HG02642 (cell line): ENCODE data around the gene ATP10D.

ENCODE experiments used
- ATAC-seq: cut with Tn5 transposase; IDR thresholded peaks from one replicate; pipeline ENCODE4 v1.9.1; 2021; ENCODE audit warnings: mild to moderate bottlenecking; ENCODE audit not compliant: unreplicated experiment, poor library complexity

ATP10D gene

DNA sequence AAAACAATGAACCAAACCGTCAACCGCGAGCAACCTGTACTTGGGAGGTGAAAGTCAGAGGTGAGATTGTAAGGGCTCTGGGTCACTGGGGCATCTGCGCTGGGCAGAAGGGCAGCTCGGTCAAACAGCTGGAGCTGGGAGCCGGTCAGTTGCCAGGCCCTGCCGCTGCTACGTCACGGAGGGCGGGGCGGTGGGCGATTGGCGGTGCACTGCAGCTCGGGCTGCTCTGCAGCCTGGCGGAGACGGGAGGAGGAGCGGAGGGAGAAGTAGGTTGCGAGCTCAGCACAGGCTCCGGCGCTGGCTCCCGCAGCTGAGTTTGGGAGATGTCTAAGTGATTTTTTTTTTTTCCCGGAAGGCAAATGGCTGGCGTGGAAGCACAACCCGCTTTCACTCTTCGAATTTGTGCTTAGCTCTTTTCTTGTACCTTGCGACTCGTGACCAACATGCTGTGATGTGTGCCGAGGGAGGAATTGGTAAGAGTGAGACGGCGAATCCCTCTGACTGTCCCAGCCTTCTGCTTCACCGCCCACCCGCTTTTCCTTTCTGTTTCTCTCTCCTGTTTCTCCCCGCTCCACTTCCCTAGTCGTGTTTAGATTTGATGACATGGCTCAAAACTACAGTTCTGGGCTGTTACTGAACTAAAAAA, at the start of gene ATP10D:
TSS of gene ATP10D (plus strand) at position 229 of the 646 bp plus-strand sequence. CDS start 27,266 bp downstream, outside the sequence.
- peak; percentile 97 for ATAC-seq

DNA sequence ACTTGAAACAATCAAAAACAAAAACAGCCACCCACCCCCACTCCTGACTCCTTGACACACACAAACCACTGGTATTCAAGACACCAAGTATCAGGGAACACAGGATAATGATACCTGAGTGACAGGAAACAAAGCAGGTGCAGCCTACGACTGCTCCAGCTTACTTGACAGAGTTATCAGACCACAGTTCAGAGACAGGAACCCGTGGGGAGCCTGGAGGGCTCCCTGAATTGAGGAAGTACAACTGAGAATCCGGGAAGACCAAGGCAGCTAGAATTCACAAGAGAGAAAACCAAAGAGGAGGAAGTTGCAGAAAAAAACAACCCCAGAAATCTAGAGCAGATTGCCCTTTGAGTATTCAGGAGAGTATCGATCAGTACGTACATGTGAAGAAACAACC, 42.1 kb upstream of the ATP10D start:
- peak; percentile 87 for ATAC-seq

DNA sequence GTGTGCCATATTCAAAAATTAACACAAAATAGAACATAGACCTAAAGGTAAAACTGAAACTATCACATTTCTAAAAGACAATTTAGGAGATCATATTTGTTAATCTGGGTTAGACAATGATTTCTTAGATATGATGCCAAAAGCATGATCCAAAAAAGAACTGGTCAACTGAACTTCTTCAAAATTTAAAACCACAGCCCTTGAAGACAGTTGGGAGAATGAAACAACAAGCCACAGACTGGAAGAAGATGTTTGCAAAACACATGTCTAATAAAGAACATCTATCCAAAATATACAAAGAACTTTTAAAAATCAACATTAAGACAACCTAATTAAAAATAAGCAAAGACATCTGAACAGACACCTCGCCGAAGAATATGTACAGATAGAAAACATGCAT, 41.0 kb upstream of the ATP10D start:
- ATAC-seq: no peak

DNA sequence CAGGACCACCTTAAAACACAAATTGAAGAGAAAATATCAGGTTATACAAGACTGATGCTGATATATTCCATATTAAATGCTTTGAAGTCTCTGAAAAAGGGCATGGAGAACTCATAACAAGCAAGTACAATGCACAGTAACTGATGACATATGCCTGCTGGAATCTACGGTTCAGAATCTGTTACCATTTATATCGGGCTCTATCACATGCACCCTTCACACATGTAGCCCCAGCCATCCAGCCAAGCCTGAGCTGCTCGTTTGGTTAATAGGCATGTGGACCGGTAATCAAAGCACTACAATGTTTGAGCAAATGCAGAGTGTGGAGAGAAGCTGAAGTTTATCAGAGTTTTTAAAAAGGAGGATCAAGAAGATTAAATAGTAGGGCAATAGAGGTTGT, 33.4 kb upstream of the ATP10D start:
- ATAC-seq: no peak

DNA sequence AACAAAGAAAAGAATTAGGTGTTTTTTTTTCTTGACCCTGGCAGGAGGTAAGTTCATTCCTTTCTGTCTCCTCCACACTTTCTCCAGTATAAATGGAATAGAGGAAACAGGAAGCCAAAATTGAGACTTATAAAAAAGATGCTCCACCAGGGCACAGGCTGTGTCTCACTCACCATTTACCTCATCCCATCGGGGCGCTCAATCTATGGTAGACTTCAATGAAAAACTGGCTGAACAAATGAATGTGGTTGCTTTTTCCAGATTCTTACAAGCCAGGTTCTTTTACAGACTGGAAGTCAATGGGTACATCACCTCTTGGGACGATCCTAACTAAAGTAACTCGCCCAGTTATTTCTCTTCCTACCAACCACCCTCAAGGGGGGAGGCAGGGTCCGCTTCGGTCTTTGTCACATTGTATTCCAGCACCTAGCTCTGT, 22.3 kb upstream of the ATP10D start:
- ATAC-seq: peak; percentile 29

DNA sequence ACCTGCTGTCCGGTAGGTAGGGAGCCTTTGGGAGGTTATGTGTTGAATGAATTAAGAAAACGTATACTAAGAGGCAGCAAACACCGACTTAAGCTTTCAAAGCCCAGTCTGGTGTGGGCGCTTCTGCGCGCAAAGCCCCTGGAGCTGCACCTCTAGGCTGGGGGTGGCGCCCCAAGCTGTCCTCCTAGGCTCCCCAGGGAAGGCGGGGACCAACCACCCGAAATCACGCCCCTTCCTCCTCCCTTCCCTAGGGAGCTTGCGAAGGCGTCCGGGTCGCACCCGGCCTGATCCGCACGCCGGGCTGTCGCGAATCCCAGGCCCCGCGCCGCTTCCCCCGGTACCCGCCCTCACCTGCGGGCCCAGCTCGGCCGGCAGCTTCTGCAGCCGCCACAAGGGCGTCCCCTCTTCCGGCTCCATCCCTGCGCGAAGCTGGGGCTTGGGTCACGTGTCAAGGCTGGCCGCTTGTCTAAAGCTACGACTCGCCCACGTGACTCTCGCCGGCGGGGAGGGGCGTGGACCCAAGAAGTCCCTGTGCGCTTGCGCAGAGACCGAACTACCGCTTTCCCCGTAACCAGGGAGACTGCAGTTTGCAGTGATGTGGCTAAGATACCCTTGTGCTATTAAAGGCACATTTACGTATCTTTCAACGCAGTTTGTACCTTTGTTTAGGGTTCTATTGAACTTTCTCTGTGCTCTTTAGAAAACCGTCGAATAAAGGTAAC, 21.7 kb upstream of the ATP10D start, which contains the start of gene COMMD8:
TSS of gene COMMD8 (minus strand) at position 468 of the 722 bp plus-strand sequence. CDS start at position 417, 51 bp downstream.
- peak; percentile 93 for ATAC-seq

DNA sequence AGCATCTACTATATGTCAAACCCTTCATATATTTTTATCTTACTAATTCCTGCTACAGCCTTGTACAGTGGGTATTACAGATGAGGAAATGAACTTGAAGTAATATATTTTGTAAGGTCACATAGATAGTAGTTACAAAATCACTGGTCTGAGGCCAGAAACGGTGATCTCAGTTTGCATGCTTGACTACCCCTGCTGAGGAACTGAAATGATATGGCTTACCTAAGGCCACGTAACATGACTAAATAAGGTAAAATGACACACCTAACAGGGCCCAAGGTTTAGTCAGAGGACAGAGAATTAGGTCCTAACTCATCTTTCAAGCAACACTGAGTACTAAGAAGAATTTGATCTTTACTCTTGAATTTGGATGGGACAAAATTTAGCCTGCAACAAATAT, 20.1 kb upstream of the ATP10D start:
- ATAC-seq: peak; percentile 19

DNA sequence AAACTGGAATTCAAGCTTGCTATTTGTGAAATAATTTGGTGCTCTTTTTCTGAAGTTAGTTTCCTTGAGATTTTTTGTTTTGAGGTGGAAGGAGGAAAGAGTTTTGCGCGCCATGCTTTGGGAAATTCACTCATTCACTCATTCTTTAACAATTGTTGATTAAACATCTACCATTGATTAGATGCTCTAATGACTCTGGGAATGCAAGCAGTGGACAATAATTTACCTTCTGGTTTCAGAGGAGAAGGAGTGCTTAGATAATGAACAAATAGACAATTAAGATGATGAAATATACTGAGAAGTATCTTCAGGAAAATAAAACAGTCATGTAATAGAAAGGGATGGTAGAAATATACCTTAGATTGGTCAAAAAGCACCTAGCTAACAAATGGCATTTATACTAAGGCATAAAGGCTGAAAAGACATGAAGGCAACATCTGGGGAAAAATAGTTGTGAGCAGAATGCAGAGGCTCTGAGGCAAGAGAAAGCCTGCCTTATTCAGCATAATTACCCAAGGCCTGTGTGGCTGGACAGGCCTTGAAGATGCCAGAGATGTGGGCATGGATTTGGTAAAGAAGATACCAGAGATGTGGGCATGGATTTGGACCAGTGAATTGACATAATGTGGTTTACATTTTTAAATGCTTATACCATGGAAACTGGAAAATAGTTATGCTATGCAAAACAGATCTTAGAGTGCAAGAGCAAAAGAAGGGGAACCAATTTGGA, 18.9 kb upstream of the ATP10D start:
- no peak for ATAC-seq

DNA sequence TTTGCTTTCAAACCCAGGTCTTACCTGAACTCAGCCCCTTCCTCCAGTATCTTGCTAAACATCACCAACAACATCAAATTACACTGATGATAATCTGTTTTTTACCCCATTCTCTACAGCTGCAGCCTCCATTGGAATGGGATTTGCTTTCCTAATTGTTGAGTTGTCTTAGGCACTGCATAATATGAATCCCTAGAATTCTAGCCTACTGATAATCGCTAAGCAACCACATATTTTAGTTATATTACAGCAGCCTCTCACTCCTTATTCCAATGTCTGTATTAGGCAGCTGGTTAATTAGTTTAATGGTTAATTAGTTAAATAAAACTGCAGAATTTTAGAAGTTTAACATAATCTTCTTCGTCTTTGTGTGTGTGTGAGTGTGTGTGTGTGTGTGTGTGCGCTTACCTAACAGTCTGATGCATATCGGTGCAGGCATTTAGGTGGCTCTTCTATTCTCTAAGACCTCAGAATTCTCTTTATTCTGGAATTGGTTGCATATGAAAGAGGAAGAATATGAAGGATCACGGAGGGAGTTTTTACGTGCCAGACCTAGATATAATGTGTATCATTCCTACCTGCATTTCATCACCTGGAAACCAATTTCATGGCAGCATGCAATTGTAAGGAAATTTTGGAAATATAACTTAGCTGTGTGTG, 16.2 kb upstream of the ATP10D start:
- no peak for ATAC-seq

DNA sequence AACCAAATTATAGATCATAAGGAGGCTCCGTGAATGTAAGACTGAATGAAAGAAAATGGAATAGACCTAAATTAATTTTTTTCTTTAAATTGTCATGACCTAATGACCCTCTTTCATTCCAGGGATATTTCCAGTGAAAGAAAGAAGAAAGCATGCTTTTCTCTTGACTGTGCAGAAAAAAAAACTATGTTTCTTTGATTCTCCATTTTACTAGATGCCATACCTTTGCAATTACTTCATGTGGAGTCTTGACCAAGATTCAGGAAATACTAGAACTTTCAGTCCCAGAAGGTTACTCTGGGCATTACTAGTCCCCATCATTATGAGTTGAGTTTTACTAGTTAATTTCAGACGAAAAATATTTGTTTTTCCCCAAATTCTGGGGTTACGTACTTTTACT, 15.1 kb upstream of the ATP10D start:
- no peak for ATAC-seq

DNA sequence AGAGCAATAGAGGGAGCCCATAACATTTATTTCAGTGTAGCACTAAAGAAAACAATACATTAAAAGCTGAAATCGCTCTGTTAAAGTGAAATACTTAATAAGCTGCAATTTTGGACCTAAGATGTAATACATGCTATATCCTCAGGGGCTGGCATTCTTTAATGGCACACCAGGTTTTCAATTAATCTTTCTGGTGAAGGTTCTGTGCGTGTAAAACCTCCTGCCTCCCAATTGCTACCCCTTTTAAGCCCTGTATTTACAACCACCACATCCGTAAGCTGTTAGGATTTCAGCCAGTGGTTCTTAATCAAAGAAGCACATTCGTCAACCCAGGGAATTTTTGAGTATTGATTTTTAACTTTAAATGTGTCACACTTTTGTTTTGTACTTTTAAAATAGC, 14.0 kb upstream of the ATP10D start:
- no peak for ATAC-seq

DNA sequence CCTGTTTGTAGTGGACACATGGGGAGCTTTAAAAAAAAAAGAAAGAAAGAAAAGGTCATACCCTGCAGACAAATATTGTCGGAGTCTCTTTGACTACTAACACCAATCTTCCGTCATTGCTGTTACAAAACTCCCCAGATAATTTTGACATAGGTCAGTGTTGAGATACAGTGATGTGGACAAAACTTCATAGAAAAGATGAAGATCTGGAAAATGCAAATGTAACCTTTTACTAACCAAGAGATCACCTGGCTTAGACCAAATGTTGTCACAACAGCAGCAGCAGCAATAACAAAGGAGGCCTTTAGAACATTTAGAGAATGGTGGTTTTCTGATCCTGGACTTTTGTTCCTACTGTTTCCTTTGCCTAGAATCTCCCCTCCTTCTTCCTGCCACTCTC, 13.5 kb upstream of the ATP10D start:
- ATAC-seq: no peak

DNA sequence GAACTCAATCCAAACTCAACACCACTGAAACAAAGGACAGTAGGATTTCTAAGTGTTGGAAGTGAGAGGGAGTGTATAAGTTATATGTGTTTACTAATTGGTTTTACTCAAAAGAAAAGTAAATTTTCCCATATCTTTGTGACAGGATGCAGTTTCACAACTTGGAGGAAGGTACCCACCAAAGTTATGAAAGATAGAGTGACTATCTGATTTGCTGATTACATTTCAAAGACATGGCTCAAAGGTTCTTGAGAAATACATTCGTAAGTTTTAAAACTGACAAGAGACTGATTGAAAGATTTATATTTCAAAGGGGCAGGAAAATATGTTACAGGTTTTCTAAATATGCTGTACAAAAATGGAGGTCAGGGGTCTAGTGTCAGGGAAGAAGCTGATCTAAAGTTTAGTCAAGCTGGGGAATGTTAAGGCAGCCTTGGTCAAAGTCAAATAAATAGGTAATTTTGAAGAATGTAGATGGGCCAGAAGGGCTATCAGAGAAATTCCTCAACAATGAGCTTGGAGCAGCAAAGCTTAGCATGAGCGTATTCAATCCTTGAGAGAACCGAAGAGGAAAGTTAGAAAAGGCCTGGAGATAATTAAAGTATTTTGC, 11.8 kb upstream of the ATP10D start:
- no peak for ATAC-seq

DNA sequence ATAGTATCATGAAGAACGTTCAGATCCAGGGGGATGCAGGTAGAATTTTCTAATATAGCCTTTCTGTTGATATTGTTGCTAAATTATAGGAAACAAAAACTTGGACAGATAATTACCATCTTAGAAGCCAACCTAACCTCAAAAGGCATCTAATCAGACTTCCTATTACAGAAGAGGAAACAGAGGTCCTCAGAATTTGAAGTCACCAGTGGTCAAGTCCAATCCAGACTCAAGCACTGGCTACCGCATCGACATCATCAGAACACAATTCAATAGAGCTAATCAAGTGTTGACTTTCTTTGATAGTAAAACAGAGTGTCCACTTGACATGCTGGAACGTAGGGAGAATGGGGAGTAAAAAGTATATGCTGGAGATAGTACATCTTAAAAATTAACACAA, 10.3 kb upstream of the ATP10D start:
- ATAC-seq: no peak

DNA sequence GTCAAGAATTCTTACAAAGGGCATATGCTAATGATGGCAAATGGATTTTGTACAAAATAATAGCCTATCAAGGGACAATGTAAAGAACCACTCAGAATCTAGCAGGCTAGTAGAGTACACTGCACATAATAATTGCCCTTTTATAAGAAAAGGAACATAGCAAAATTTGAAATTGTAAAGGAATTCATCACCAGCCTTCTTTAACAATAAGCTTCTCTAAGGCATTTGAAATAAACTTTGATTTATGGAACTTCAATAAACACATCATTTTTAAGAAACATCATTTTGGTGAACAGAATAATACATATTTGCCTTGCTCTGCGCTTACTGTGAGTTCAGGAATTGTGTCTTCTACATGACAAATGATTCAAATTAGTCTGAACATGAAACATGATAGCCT, 9.7 kb upstream of the ATP10D start:
- no peak for ATAC-seq

DNA sequence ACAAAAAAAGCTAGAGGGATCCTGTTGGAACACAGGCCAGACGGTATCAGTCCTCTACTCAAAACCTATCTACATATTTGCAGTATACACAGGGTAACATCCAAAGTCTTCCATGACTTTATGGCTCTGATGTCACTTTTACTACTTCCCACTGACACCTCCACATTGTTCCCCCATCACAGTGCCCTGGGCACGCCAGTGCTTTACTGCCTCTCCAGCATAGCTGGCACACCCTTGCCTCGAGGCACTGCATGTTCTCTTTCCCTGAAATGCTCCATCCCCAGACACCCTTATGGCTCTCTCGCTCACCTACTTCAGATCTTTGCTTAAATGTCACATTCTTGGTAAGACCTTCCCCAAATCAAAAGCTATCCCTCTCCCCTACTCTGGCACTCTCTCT, 6.3 kb upstream of the ATP10D start:
- ATAC-seq: no peak

DNA sequence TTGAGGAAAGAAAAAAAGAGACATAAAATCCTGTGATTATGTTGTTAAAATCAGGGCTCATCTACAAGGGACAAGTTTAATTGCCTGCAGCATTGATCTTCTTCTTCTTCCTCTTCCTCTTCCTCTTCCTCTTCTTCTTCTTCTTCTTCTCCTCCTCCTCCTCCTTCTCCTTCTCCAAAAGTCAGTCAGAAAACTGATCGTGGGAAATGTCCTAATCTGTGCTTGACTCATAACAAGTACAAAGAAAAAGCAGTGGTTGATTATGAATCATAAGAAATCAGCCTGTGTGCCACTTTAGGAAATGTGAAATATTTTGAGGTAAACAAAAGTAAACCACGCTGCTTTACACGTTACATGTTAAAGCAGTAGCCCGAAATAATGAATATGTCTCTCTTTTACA, 2.7 kb upstream of the ATP10D start:
- no peak for ATAC-seq

DNA sequence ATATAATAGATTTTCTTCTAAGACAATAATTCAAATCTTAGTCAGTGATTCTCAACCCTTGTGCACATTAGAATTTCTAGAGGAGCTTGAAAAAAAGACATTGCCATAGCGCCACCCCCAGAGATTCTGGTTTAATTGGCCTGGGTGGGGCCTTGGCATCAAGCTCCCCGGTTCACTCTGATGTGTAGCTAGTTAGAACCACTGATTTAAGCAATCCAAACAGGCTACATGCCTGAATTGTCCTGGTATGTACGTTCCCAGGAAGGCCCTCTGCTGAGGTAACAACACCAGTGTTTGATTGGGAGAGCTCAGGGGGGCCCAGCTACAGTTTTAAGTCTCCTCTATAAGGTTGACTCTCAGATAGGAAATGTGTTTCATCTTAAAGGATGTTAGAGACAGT, 1.3 kb upstream of the ATP10D start:
- ATAC-seq: no peak

DNA sequence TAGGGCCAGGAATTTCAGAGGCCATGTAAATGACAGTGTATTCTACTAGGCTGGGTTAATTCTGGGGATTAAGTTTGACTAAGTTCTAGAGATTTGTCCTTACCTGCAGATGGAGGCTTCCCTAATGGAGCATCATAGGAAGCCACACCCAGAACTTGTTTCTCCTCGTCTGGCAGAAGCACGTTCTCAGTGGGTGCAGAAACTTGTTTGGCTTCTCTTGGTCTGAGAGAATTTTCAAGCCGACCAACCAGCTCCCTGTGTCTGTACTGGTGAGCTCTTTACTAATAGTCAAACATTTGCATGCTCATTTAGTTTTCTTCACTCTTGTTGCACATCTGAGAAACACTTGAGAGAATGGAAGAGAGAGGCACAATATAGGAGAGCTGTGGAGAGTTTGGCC, 907 bp upstream of the ATP10D start:
- no peak for ATAC-seq

DNA sequence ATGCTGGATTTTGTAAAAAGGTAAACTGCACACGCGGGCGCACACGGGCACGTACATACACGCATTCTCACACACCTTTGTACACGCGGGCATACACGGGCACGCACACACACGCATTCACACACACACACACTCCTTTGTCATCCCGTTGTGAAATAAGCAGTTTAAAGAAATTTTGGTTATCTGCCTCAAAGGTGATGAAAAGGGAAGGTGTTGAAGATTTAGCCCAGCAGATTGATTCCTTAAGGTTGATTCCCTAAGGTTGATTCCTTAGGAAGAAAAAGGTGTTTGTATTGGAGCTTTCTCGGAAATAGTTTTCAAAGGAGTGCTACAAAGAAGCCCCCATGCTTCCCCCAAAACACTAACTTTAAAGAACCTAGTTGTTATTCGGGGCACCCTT, 693 bp downstream of the ATP10D start:
- peak; percentile 3 for ATAC-seq
